ENCODE data around the gene RAB28. TPM values are rescaled to one million over a fixed set of nuclear protein-coding genes. Genes with fewer than 3 reads are reported as not detected.

RAB28 gene
- total RNA-seq, 4 donors from 2014 or later = 7.2 to 14.9 (median 13.1) TPM

DNA sequence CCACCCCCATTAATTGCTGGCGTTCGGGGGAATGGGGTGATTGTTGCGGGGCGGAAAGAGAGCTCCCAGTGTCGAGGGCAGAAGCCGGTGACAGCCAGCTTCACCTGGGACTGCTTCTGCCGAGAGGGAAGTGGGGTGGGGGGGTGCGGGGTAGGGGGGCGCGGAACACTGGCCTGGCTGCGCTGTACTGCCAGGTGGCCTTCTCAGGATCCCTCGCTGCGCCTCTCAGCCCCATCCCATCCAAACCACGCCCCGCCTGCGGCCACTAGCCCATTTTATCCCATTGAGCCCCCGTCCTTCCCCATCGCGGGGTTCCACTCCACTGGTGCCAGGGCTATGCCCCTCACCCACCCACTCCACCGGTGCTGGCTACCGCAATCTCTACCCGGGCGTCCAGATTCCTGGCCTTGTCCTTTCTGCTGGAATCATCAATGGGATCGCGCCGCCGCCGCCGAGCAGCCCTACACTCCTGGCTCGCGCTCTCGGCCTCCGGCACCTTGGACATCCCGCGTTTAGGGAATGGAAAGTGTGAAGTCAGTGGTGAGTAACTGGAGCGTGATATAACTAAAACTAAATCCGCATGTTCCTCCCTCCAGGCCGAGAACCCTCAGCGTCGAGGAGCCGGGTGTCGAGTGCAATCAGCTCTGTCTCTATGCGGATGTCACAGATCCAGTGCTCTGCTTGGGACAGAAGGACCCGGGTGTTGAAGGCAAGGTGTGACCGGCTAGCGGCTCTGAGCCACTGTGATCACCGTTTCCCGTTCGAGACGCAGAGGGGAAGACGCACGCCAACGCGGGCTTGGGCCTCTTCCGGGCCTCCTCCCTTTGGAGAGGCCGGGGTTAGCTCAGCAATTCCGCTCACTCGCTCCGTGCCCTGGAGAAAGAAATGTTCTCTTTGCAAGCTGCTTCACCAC is 39.7 kb upstream of the RAB28 start:
- TF ChIP-seq, protein P1, sequence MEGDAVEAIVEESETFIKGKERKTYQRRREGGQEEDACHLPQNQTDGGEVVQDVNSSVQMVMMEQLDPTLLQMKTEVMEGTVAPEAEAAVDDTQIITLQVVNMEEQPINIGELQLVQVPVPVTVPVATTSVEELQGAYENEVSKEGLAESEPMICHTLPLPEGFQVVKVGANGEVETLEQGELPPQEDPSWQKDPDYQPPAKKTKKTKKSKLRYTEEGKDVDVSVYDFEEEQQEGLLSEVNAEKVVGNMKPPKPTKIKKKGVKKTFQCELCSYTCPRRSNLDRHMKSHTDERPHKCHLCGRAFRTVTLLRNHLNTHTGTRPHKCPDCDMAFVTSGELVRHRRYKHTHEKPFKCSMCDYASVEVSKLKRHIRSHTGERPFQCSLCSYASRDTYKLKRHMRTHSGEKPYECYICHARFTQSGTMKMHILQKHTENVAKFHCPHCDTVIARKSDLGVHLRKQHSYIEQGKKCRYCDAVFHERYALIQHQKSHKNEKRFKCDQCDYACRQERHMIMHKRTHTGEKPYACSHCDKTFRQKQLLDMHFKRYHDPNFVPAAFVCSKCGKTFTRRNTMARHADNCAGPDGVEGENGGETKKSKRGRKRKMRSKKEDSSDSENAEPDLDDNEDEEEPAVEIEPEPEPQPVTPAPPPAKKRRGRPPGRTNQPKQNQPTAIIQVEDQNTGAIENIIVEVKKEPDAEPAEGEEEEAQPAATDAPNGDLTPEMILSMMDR (IDR thresholded peaks at IDR 0.05) = no peak
- no peak for TF ChIP-seq POLR2A (IDR thresholded peaks at IDR 0.05)
- DNase-seq (ENCODE audit: low spot score in 2 of 2) = peak in 1 of 2 donors; percentile 7
- 14 to 18% methylated on average over 44 to 52 of the region's 59 CpGs for WGBS, 2 donors
- intact Hi-C loops (cut with DNase I; ENCODE audit: low total_unique reads) = no loop called here
- no peak overlapping the region for H3K4me3 ChIP-seq (ENCODE audit: low read depth, poor library complexity, severe bottlenecking)

DNA sequence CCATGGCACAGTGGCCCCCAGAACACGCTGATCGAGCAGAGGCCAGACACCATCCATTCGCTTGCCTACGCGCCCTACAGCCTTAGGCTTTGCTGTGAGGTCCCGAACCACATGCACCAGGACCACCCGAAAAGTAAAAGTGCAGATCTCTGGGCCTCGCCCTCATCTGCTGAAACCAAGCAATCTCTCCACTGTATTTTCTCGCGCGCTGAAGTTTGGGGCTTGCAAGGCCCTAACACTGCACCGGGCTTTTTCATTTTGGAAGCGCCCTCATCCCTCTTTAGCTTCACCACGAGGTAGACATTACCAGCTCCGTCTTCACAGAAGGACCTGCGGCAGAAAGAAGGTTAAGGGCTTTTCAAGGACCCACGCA is 39.0 kb upstream of the RAB28 start:
- WGBS, 2 donors = 8 to 23% methylated on average over 14 to 17 of the region's 17 CpGs
- TF ChIP-seq, protein P1 (IDR thresholded peaks at IDR 0.05) = no peak
- TF ChIP-seq POLR2A (IDR thresholded peaks at IDR 0.05) = no peak
- DNase-seq (ENCODE audit: low spot score in 2 of 2) = no peak
- no peak overlapping the region for H3K4me3 ChIP-seq (ENCODE audit: low read depth, poor library complexity, severe bottlenecking)
- intact Hi-C loops (cut with DNase I; ENCODE audit: low total_unique reads) = no loop called here

GRCh38 chr4:13522282-13523104 is 38.4 kb upstream of the RAB28 start:
- intact Hi-C loops (cut with DNase I; ENCODE audit: low total_unique reads) = no loop called here
- 5 to 7% methylated on average over 34 to 37 of the region's 49 CpGs for WGBS, 2 donors
- no peak for DNase-seq (ENCODE audit: low spot score in 2 of 2)
- no peak overlapping the region for H3K4me3 ChIP-seq (ENCODE audit: low read depth, poor library complexity, severe bottlenecking)
- TF ChIP-seq POLR2A (IDR thresholded peaks at IDR 0.05) = no peak
- TF ChIP-seq, protein P1 (IDR thresholded peaks at IDR 0.05) = no peak

GRCh38 chr4:13521047-13521446 is 36.9 kb upstream of the RAB28 start:
- TF ChIP-seq POLR2A (IDR thresholded peaks at IDR 0.05) = no peak
- TF ChIP-seq, protein P1 (IDR thresholded peaks at IDR 0.05) = no peak
- intact Hi-C loops (cut with DNase I; ENCODE audit: low total_unique reads) = no loop called here
- 67 to 68% methylated on average over 2 of the region's 2 CpGs for WGBS, 2 donors
- no peak for DNase-seq (ENCODE audit: low spot score in 2 of 2)
- H3K4me3 ChIP-seq (ENCODE audit: low read depth, poor library complexity, severe bottlenecking) = no peak overlapping the region

GRCh38 chr4:13516315-13516860 is 32.2 kb upstream of the RAB28 start:
- intact Hi-C loops (cut with DNase I; ENCODE audit: low total_unique reads) = no loop called here

More at GRCh38 chr4:13516315-13516860, 32.2 kb upstream of the RAB28 start:
- 70 to 82% methylated on average over 3 of the region's 3 CpGs for WGBS, 2 donors
- TF ChIP-seq, protein P1 (IDR thresholded peaks at IDR 0.05) = no peak
- TF ChIP-seq POLR2A (IDR thresholded peaks at IDR 0.05) = no peak
- no peak for DNase-seq (ENCODE audit: low spot score in 2 of 2)
- no peak overlapping the region for H3K4me3 ChIP-seq (ENCODE audit: low read depth, poor library complexity, severe bottlenecking)

Measured in lower leg skin (tissue), 4 donors.